ENCODE data around the gene PIK3R1. TPM values are rescaled to one million over a fixed set of nuclear protein-coding genes. Genes with fewer than 3 reads are reported as not detected.

PIK3R1 gene
- total RNA-seq, 1 donor = 26.8 TPM

GRCh38 chr5:68193481-68194036 is 22.0 kb upstream of the PIK3R1 start:
- Histone ChIP-seq H3K79me2 (ENCODE audit: insufficient read depth, low read length) (no peaks in the 10 kb centered on the region), H3K9me3 (ENCODE audit: low read depth, low read length) (no peaks in the 10 kb centered on the region), H3K4me3 (ENCODE audit: insufficient read depth, low read length) (no peak overlapping the region), H3K4me2 (ENCODE audit: insufficient read depth, low read length) (no peak overlapping the region), H2AFZ (ENCODE audit: low read length) (no peak overlapping the region), H3K27me3 (ENCODE audit: insufficient read depth, low read length) (no peaks in the 10 kb centered on the region), H3K4me1 (ENCODE audit: insufficient read depth, low read length) (peaks cover 21% of the 10 kb centered on the region), H3K36me3 (ENCODE audit: insufficient read depth, low read length) (no peaks in the 10 kb centered on the region), H4K20me1 (ENCODE audit: insufficient read depth, low read length) (no peaks in the 10 kb centered on the region), H3K27ac (ENCODE audit: low read depth, low read length) (no peak overlapping the region)
- TF ChIP-seq CTCF (IDR thresholded peaks at IDR 0.05; ENCODE audit: extremely low read depth, low read depth, low read length) = no peak
- DNase-seq (ENCODE audit: insufficient read length, low spot score, missing footprints) = no peak

- Histone ChIP-seq H3K4me1 (ENCODE audit: insufficient read depth, low read length) (peaks cover 21% of the 10 kb centered on the region), H4K20me1 (ENCODE audit: insufficient read depth, low read length) (no peaks in the 10 kb centered on the region), H3K36me3 (ENCODE audit: insufficient read depth, low read length) (no peaks in the 10 kb centered on the region), H3K4me3 (ENCODE audit: insufficient read depth, low read length) (no peak overlapping the region), H3K27ac (ENCODE audit: low read depth, low read length) (no peak overlapping the region), H3K9me3 (ENCODE audit: low read depth, low read length) (no peaks in the 10 kb centered on the region), H2AFZ (ENCODE audit: low read length) (peak overlapping the region; percentile 7), H3K27me3 (ENCODE audit: insufficient read depth, low read length) (no peaks in the 10 kb centered on the region), H3K4me2 (ENCODE audit: insufficient read depth, low read length) (no peak overlapping the region), H3K79me2 (ENCODE audit: insufficient read depth, low read length) (no peaks in the 10 kb centered on the region)
- TF ChIP-seq CTCF (IDR thresholded peaks at IDR 0.05; ENCODE audit: extremely low read depth, low read depth, low read length) = no peak
- no peak for DNase-seq (ENCODE audit: insufficient read length, low spot score, missing footprints)
These were observed 21.2 kb upstream of the PIK3R1 start for GRCh38 chr5:68194386-68194785.

GRCh38 chr5:68195137-68195536 is 20.4 kb upstream of the PIK3R1 start:
- DNase-seq (ENCODE audit: insufficient read length, low spot score, missing footprints) = no peak
- Histone ChIP-seq H2AFZ (ENCODE audit: low read length) (no peak overlapping the region), H3K4me1 (ENCODE audit: insufficient read depth, low read length) (peaks cover 21% of the 10 kb centered on the region), H4K20me1 (ENCODE audit: insufficient read depth, low read length) (no peaks in the 10 kb centered on the region), H3K9me3 (ENCODE audit: low read depth, low read length) (no peaks in the 10 kb centered on the region), H3K27ac (ENCODE audit: low read depth, low read length) (no peak overlapping the region), H3K4me2 (ENCODE audit: insufficient read depth, low read length) (no peak overlapping the region), H3K4me3 (ENCODE audit: insufficient read depth, low read length) (no peak overlapping the region), H3K79me2 (ENCODE audit: insufficient read depth, low read length) (no peaks in the 10 kb centered on the region), H3K27me3 (ENCODE audit: insufficient read depth, low read length) (no peaks in the 10 kb centered on the region), H3K36me3 (ENCODE audit: insufficient read depth, low read length) (no peaks in the 10 kb centered on the region)
- no peak for TF ChIP-seq CTCF (IDR thresholded peaks at IDR 0.05; ENCODE audit: extremely low read depth, low read depth, low read length)

- TF ChIP-seq CTCF (IDR thresholded peaks at IDR 0.05; ENCODE audit: extremely low read depth, low read depth, low read length) = no peak
- no peak overlapping the region for H3K27ac ChIP-seq (ENCODE audit: low read depth, low read length)
- no peak overlapping the region for H3K4me2 ChIP-seq (ENCODE audit: insufficient read depth, low read length)
- no peak for DNase-seq (ENCODE audit: insufficient read length, low spot score, missing footprints)
- H3K27me3 ChIP-seq (ENCODE audit: insufficient read depth, low read length) = no peaks in the 10 kb centered on the region
- H3K9me3 ChIP-seq (ENCODE audit: low read depth, low read length) = no peaks in the 10 kb centered on the region
- no peaks in the 10 kb centered on the region for H3K79me2 ChIP-seq (ENCODE audit: insufficient read depth, low read length)
- H3K36me3 ChIP-seq (ENCODE audit: insufficient read depth, low read length) = no peaks in the 10 kb centered on the region
- peaks cover 18% of the 10 kb centered on the region for H3K4me1 ChIP-seq (ENCODE audit: insufficient read depth, low read length)
- H3K4me3 ChIP-seq (ENCODE audit: insufficient read depth, low read length) = no peak overlapping the region
- no peak overlapping the region for H2AFZ ChIP-seq (ENCODE audit: low read length)
- H4K20me1 ChIP-seq (ENCODE audit: insufficient read depth, low read length) = no peaks in the 10 kb centered on the region
These were observed 18.7 kb upstream of the PIK3R1 start for GRCh38 chr5:68196876-68197275.
